GM10266 (cell line): Measurements from ENCODE around the gene DYNC1I1.

Source experiments
- DNase-seq: peaks from one replicate; pipeline ENCODE4 v3.0.0; 2012; ENCODE audit errors: extremely low spot score
- TF ChIP-seq, protein P1 (sequence below): IDR thresholded peaks from 2 replicates; pipeline ENCODE4 v1.5.1; 2012; ENCODE audit warnings: mild to moderate bottlenecking, low read depth; ENCODE audit not compliant: control insufficient read depth, insufficient read depth; ENCODE audit errors: missing control alignments

DYNC1I1 gene

DNA sequence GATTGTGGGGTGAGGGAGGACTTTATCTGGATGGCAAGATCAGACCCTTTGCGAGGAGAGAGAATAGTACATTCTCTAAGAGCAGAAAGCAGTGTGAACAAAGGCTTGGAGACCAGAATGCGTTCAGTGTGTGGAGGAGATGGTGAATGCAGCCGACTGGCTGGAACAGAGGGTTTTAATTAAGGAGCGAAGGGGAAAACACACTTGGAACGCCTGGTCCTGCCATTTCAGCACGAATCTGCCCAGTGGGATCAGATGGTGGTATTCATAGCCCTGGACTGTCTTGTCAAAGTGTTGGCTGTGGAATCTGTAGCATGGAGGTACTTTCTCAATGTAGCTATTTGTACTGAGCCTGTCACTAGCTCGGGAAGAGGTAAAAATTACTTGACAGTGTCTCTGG, 288.7 kb downstream of the DYNC1I1 start:
- DNase-seq = no peak
- TF ChIP-seq, protein P1, sequence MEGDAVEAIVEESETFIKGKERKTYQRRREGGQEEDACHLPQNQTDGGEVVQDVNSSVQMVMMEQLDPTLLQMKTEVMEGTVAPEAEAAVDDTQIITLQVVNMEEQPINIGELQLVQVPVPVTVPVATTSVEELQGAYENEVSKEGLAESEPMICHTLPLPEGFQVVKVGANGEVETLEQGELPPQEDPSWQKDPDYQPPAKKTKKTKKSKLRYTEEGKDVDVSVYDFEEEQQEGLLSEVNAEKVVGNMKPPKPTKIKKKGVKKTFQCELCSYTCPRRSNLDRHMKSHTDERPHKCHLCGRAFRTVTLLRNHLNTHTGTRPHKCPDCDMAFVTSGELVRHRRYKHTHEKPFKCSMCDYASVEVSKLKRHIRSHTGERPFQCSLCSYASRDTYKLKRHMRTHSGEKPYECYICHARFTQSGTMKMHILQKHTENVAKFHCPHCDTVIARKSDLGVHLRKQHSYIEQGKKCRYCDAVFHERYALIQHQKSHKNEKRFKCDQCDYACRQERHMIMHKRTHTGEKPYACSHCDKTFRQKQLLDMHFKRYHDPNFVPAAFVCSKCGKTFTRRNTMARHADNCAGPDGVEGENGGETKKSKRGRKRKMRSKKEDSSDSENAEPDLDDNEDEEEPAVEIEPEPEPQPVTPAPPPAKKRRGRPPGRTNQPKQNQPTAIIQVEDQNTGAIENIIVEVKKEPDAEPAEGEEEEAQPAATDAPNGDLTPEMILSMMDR = no peak

DNA sequence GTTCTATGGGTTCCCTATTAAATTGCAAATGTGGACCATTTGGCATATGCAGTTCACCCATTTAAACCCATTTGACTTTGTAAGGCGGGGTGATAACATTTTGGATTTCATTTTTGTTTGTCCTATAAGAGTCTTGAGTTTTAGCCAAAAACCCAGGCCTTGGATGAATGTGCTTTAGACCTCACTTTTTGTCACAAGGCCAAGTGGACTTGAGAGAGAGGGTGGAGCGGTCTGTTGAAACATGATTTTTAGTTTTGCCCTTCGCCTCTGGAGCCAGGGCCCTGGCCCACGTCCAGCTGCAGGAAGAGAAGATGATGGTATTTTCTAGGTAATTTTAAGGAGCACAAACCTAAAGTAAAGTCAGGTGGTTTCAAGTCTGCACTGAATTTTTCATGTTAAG, 289.5 kb downstream of the DYNC1I1 start:
- TF ChIP-seq, protein P1 = no peak
- DNase-seq = no peak

DNA sequence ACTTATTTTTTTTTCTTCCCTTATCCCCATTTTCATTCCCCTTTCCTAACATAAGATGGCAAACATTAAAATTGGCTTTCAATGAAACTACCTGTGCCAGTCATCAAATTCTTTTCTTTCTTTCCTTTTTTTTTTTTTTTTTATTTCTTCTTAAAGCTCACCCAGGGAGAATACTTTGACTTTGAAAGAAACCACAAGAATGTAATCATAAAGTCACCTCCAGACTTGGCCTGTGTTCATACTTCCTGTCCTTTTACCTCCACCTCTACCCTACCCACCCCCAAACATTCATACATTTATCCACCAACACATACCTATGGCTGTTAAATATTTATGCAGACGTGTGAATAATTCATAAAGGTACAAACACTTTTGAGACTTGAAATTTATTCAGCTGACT, 295.0 kb downstream of the DYNC1I1 start:
- TF ChIP-seq, protein P1 = no peak
- DNase-seq = no peak

DNA sequence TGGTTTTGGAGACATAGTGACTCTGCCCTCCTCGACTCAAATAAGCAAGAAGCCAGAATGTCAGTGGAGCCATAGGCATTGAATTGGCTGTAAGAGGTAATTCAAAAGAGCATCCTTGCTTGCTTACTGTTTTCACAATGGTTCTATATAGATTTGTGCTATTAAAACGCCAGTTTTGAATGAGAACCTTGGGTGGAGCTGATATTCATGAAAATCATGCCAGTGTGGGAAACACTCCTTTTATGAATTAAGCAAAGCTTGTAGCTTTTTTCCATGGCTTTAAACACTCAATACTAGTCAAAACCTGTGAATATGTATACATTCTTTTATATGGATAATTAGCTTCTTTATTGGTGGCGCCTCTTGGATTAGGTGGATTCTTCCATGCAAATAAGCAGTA, 297.0 kb downstream of the DYNC1I1 start:
- no peak for DNase-seq
- TF ChIP-seq, protein P1 = no peak

DNA sequence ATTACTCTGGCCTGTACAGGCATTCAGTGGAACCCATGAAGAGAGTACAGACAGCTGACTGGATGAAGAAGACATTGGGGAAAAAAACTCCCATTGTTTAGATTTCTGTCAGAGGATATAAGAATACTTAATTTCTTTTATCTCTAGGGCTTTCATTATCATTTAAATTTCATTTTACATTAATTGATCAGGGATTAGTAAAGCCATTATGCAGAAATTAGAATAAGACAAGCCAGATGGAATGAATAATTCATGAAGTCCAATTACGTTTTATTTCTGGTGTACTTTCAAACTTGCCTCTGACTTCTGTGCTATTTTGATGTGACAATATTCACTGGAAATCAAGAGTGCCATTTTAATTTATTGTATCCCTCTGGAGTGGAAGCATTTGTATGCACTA, 302.5 kb downstream of the DYNC1I1 start:
- TF ChIP-seq, protein P1 = no peak
- DNase-seq = no peak

DNA sequence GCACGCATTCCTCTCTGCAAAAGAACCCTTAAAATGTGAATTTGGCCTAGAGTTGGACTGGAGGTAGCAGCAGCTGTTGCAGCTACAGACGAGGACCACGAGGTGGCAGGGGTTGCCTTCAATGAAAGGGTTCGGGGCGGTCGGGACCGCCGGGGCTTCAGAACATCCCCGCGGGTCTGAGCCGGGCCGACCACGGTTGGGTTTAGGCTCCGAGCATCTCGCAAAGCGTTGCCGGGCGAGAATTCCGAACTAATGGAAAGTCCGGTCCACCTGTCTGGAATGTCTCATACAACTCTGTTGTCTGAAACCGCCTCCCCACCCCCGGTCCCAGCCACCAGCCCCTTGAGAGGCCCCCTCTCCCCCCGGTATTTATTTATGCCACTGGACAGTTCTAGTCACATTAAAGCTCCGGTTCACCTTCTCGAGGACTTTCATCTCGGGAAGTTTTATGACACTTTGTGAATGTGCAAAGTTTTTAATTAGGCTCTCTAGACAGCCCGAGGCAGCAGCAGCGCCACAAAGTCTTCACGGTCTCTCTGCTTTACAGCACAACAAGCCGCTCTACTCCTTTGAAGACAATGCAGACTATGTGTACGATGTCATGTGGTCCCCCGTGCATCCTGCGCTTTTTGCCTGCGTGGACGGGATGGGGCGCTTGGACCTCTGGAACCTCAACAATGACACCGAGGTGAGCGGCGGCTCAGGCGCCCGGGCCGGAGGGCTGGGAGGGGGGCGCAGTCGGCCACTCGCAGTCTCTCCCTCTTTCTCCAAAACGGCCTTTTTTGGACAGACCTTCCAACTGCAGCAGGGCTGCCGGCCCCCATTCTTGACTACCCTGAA, 303.4 kb downstream of the DYNC1I1 start:
- peak; percentile 61 for DNase-seq
- TF ChIP-seq, protein P1 = peak; percentile 89

DNA sequence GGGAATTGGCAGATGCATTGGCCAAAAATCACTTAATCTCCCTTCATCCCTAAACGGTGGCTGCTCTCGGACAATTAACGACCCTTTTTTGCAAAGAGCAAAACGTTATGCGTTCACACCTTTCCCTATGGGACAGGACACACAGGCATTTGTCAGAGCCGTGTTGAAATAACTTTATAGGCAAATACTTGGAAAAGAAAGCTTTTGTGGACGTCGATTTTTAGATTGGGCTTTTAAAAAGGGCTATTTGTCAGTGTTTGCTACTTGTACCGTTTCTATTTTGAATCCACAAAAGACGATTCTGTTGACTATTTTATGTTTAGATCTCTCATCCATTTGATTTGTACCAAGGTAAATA, 304.0 kb downstream of the DYNC1I1 start:
- TF ChIP-seq, protein P1 = no peak
- DNase-seq = peak; percentile 6
